Measurements from ENCODE around the gene PXN.

- TF ChIP-seq PPARA (CRISPR knock-in tag; IDR thresholded peaks at IDR 0.05; ENCODE audit: borderline replicate concordance) (no peak), ZC3H10 (CRISPR knock-in tag; IDR thresholded peaks at IDR 0.05) (no peak), ARNTL (CRISPR knock-in tag; IDR thresholded peaks at IDR 0.05; ENCODE audit: borderline replicate concordance, low read depth) (no peak)
These were observed 1.2 kb downstream of the PXN start for GRCh38 chr12:120264086-120264903.

Data from SK-N-SH treated with all-trans-retinoic acid at 6 μM for 48 hours (cell line).